Fibroblast of skin of right biceps (primary cell): Measurements from ENCODE around the gene DNAJB11.
"Not testable (repeated sequence)": the region's sequence is repeated elsewhere in the genome, so short reads cannot be mapped to it uniquely, and the experiment has no call there.

Experiments used
- DNase-seq: peaks from one replicate; pipeline ENCODE4 v3.0.0-alpha.2; 2013

The DNAJB11 gene

GRCh38 chr3:186620213-186621092, 49.9 kb downstream of the DNAJB11 start:
- no peak for DNase-seq

- no peak for DNase-seq
These were observed 51.6 kb downstream of the DNAJB11 start for GRCh38 chr3:186621894-186622650.

- no peak for DNase-seq
These were observed 52.3 kb downstream of the DNAJB11 start for GRCh38 chr3:186622651-186623310.

- no peak for DNase-seq
These were observed 54.1 kb downstream of the DNAJB11 start for GRCh38 chr3:186624598-186624997.

- DNase-seq = no peak
These were observed 55.1 kb downstream of the DNAJB11 start for GRCh38 chr3:186625600-186626042.

GRCh38 chr3:186626254-186626847, 55.8 kb downstream of the DNAJB11 start:
- DNase-seq = no peak

- no peak for DNase-seq
These were observed 57.4 kb downstream of the DNAJB11 start for GRCh38 chr3:186627852-186628414.

- DNase-seq = no peak
These were observed 58.2 kb downstream of the DNAJB11 start for GRCh38 chr3:186628756-186629155.

- no peak for DNase-seq
These were observed 60.6 kb downstream of the DNAJB11 start for GRCh38 chr3:186630950-186631641.

GRCh38 chr3:186633481-186633880, 63.0 kb downstream of the DNAJB11 start:
- no peak for DNase-seq

- DNase-seq = not testable (repeated sequence)
These were observed 63.7 kb downstream of the DNAJB11 start for GRCh38 chr3:186634207-186634606.
